Transverse colon (tissue), 4 donors: Measurements from ENCODE around the gene S100A14. TPM values are rescaled to one million over a fixed set of nuclear protein-coding genes. Genes with fewer than 3 reads are reported as not detected.

Source experiments
- DNase-seq: peaks from one replicate; pipeline ENCODE4 v3.0.0-alpha.2; 2019
- H3K27ac ChIP-seq, 4 donors: fragments of 200-600 bp; sonication (generic); 2 replicates each; pipeline ENCODE4 v1.5.1; 2016 to 2018; ENCODE audit warnings: inconsistent platforms in 4 of 4
- H3K27me3 ChIP-seq: fragments of 200-600 bp; sonication (generic); 2 replicates; pipeline ENCODE4 v1.5.1; 2017; ENCODE audit warnings: inconsistent platforms
- H3K36me3 ChIP-seq, 4 donors: fragments of 200-600 bp; sonication (generic); 2 replicates each; pipeline ENCODE4 v1.5.1; 2017 to 2019; ENCODE audit warnings: inconsistent platforms in 4 of 4
- H3K4me1 ChIP-seq, 4 donors: fragments of 200-600 bp; sonication (generic); 2 replicates each; pipeline ENCODE4 v1.5.1; 2017 to 2020; ENCODE audit warnings: inconsistent platforms in 4 of 4
- H3K4me3 ChIP-seq, 4 donors: fragments of 200-600 bp; sonication (generic); 1 replicate in 1 of 4; 2 replicates in 3 of 4; pipeline versions ENCODE4 v1.5.1 to v1.6.1; 2017 to 2019; ENCODE audit warnings: inconsistent platforms in 4 of 4
- H3K9me3 ChIP-seq, 2 donors: fragments of 200-600 bp; sonication (generic); 2 replicates each; pipeline ENCODE4 v1.5.1; 2017 to 2019; ENCODE audit warnings: inconsistent platforms in 2 of 2
- CTCF ChIP-seq, 5 experiments: fragments of 200-600 bp in 3 of 5; fragments of 450-650 bp in 2 of 5; sonication (generic) in 3 of 5; IDR thresholded peaks; 1 replicate in 2 of 5; 2 replicates in 3 of 5; pipeline ENCODE4 v1.5.1; 2016 to 2017; ENCODE audit warnings: antibody characterized with exemption in 5 of 5, inconsistent platforms in 3 of 5, mild to moderate bottlenecking in 2 of 5, moderate library complexity in 1 of 5
- EP300 ChIP-seq: sonication (generic); formaldehyde crosslinking; IDR thresholded peaks from one replicate; pipeline ENCODE4 v1.6.1; 2017; ENCODE audit warnings: antibody characterized with exemption, low read depth
- POLR2A ChIP-seq: fragments of 450-650 bp; IDR thresholded peaks from one replicate; pipeline ENCODE4 v1.6.1; 2016; ENCODE audit warnings: antibody characterized with exemption, mild to moderate bottlenecking, moderate library complexity
- POLR2AphosphoS5 ChIP-seq, 3 donors: sonication (generic); formaldehyde crosslinking; IDR thresholded peaks; one replicate each; pipeline ENCODE4 v1.6.1; 2016; ENCODE audit warnings: antibody characterized with exemption in 3 of 3
- WGBS, 2 donors: methylation state at CpG; one replicate each; pipeline ENCODE4 v1.1.5; 2018; ENCODE audit warnings: low coverage in 1 of 2; 5-methylcytosine and 5-hydroxymethylcytosine counted together
- in situ Hi-C, 4 donors: fragments of 200-750 bp; cut with MboI; loops; one replicate each; pipeline versions ENCODE4 v1.15.0 to v1.15.1; 2017; ENCODE audit warnings: low sequenced_read_pairs in 3 of 4, low pct_ligation_motif_present in 1 of 4, low pct_unique_long_range_greater_than_20kb in 1 of 4
- intact Hi-C: fragments of 100-400 bp; cut with DNase I; formaldehyde crosslinking; loops from one replicate; pipeline ENCODE4 v1.15.1; 2023; ENCODE audit warnings: low total_unique reads
- total RNA-seq, 4 donors: library from RNA; depleted of rRNA; stranded (reverse); fragments of >200 nt; gene quantifications; one replicate each; pipeline ENCODE4 v1.1.0, GENCODE V29; 2016

The S100A14 gene
- total RNA-seq, 4 donors from 2014 or later: 134 to 514 (median 437) TPM

- intact Hi-C loops (loop anchor here (5.0 kb wide), 1 partner anchor 33 kb away; no protein-coding TSS in a partner anchor), in situ Hi-C loops (no loop called here)
- H3K36me3 ChIP-seq: peaks cover 0 to 12% (median 3%) of the 10 kb centered on the region in 4 donors
- peak overlapping the region; percentile 89 to 97 (median 92) for H3K27ac ChIP-seq
- peaks cover 29 to 68% (median 47%) of the 10 kb centered on the region in 4 donors for H3K4me1 ChIP-seq
- TF ChIP-seq EP300 (no peak), POLR2A (no peak), CTCF (IDR thresholded peaks at IDR 0.05) (no peak), POLR2AphosphoS5 (IDR thresholded peaks at IDR 0.05) (no peak)
- WGBS, 2 donors: 64% methylated on average over 4 of the region's 4 CpGs; no CpG with 5 or more reads in 1 of the 2 donors
- no peak for DNase-seq
- H3K27me3 ChIP-seq: no peaks in the 10 kb centered on the region
- peak overlapping the region in 1 of 4 donors; percentile 57 for H3K4me3 ChIP-seq
- no peaks in the 10 kb centered on the region for H3K9me3 ChIP-seq
Observed at GRCh38 chr1:153610334-153610733, 5.8 kb downstream of the S100A14 start.

- Histone ChIP-seq H3K4me3 (peak overlapping the region in 2 of 4 donors; percentile 25 to 32), H3K36me3 (peaks cover 0 to 19% (median 3%) of the 10 kb centered on the region in 4 donors), H3K9me3 (no peaks in the 10 kb centered on the region), H3K27ac (peak overlapping the region; percentile 89 to 97 (median 92)), H3K4me1 (peaks cover 29 to 60% (median 44%) of the 10 kb centered on the region in 4 donors), H3K27me3 (no peaks in the 10 kb centered on the region)
- 47 to 80% methylated on average over 3 to 6 of the region's 6 CpGs for WGBS, 2 donors
- TF ChIP-seq POLR2AphosphoS5 (IDR thresholded peaks at IDR 0.05): no peak
- no peak for TF ChIP-seq EP300
- TF ChIP-seq CTCF (IDR thresholded peaks at IDR 0.05): no peak
- TF ChIP-seq POLR2A: no peak
- in situ Hi-C loops: no loop called here
- intact Hi-C loops: no loop called here
- DNase-seq: no peak
Observed at GRCh38 chr1:153609585-153609907, 6.6 kb downstream of the S100A14 start.

- peak overlapping the region; percentile 89 to 97 (median 92) for H3K27ac ChIP-seq
- no peaks in the 10 kb centered on the region for H3K9me3 ChIP-seq
- intact Hi-C loops: no loop called here
- WGBS, 2 donors: 36 to 43% methylated on average over 1 to 19 of the region's 19 CpGs
- no peak for TF ChIP-seq CTCF (IDR thresholded peaks at IDR 0.05)
- no peak for TF ChIP-seq EP300
- peak; percentile 41 for TF ChIP-seq POLR2A
- TF ChIP-seq POLR2AphosphoS5 (IDR thresholded peaks at IDR 0.05): peak; percentile 60 to 82 (median 76)
- H3K36me3 ChIP-seq: peaks cover 0 to 19% (median 3%) of the 10 kb centered on the region in 4 donors
- peak; percentile 88 for DNase-seq
- no peaks in the 10 kb centered on the region for H3K27me3 ChIP-seq
- in situ Hi-C loops: no loop called here
- H3K4me1 ChIP-seq: peaks cover 29 to 54% (median 41%) of the 10 kb centered on the region in 4 donors
- H3K4me3 ChIP-seq: peak overlapping the region in 2 of 4 donors; percentile 25 to 32
Observed at GRCh38 chr1:153608742-153609584, 7.2 kb downstream of the S100A14 start.

- intact Hi-C loops: no loop called here
- Histone ChIP-seq H3K27ac (peak overlapping the region; percentile 89 to 97 (median 92)), H3K36me3 (peaks cover 0 to 19% (median 3%) of the 10 kb centered on the region in 4 donors), H3K4me3 (peak overlapping the region in 2 of 4 donors; percentile 4 to 32), H3K27me3 (no peaks in the 10 kb centered on the region), H3K9me3 (no peaks in the 10 kb centered on the region), H3K4me1 (peaks cover 23 to 47% (median 35%) of the 10 kb centered on the region in 4 donors)
- TF ChIP-seq POLR2A: no peak
- no peak for TF ChIP-seq POLR2AphosphoS5 (IDR thresholded peaks at IDR 0.05)
- TF ChIP-seq CTCF (IDR thresholded peaks at IDR 0.05): no peak
- TF ChIP-seq EP300: no peak
- 78% methylated on average over 6 of the region's 7 CpGs; no CpG with 5 or more reads in 1 of the 2 donors for WGBS, 2 donors
- DNase-seq: no peak
- in situ Hi-C loops: no loop called here
Observed at GRCh38 chr1:153608089-153608682, 7.9 kb downstream of the S100A14 start.
